Cardiac muscle cell (in vitro differentiated cells and primary cell): ENCODE results near the gene ALPK3. TPM values are rescaled to one million over a fixed set of nuclear protein-coding genes. Genes with fewer than 3 reads are reported as not detected.

ENCODE experiments used
- DNase-seq, 2 donors: peaks; one replicate each; pipeline versions ENCODE4 v3.0.0 to v3.0.0-alpha.2; 2010 to 2017; ENCODE audit warnings: low read depth in 1 of 2, low spot score in 1 of 2
- H3K27ac ChIP-seq: fragments of 200-600 bp; sonication (generic); 2 replicates; pipeline ENCODE4 v1.5.1; 2016
- H3K27me3 ChIP-seq: fragments of 200-600 bp; sonication (generic); 2 replicates; pipeline ENCODE4 v1.6.0; 2016; ENCODE audit warnings: control low read depth
- H3K36me3 ChIP-seq: fragments of 200-600 bp; sonication (generic); 2 replicates; pipeline ENCODE4 v1.5.1; 2016; ENCODE audit warnings: control low read depth
- H3K4me1 ChIP-seq: fragments of 200-600 bp; sonication (generic); 2 replicates; pipeline ENCODE4 v1.8.1; 2017; ENCODE audit warnings: low read depth, mild to moderate bottlenecking, mixed run types
- H3K4me3 ChIP-seq: fragments of 200-600 bp; sonication (generic); 2 replicates; pipeline ENCODE4 v1.5.1; 2016; ENCODE audit warnings: mild to moderate bottlenecking
- H3K9me3 ChIP-seq: fragments of 200-600 bp; sonication (generic); 2 replicates; pipeline ENCODE4 v1.5.1; 2017; ENCODE audit warnings: low read depth, mild to moderate bottlenecking, control low read depth
- polyA plus RNA-seq: library from polyadenylated mRNA; unstranded; fragments of >200 nt; fragmentation: Nextera tagmentation; extraction: Ambion mirVana; gene quantifications from 2 replicates; pipeline ENCODE4 v1.2.1, GENCODE V29; 2016
- total RNA-seq: library from RNA; depleted of rRNA; stranded (reverse); fragments of >200 nt; gene quantifications from 2 replicates; pipeline ENCODE4 v1.2.3, GENCODE V29; 2016
- TF ChIP-seq, protein P1 (sequence below): IDR thresholded peaks from 2 replicates; pipeline ENCODE4 v1.5.1; 2012; ENCODE audit warnings: low read depth, mild to moderate bottlenecking, low read length

The ALPK3 gene
- total and polyA plus RNA-seq, 2 experiments from 2014 or later, result 16.6 to 52.1 TPM

- TF ChIP-seq, protein P1, sequence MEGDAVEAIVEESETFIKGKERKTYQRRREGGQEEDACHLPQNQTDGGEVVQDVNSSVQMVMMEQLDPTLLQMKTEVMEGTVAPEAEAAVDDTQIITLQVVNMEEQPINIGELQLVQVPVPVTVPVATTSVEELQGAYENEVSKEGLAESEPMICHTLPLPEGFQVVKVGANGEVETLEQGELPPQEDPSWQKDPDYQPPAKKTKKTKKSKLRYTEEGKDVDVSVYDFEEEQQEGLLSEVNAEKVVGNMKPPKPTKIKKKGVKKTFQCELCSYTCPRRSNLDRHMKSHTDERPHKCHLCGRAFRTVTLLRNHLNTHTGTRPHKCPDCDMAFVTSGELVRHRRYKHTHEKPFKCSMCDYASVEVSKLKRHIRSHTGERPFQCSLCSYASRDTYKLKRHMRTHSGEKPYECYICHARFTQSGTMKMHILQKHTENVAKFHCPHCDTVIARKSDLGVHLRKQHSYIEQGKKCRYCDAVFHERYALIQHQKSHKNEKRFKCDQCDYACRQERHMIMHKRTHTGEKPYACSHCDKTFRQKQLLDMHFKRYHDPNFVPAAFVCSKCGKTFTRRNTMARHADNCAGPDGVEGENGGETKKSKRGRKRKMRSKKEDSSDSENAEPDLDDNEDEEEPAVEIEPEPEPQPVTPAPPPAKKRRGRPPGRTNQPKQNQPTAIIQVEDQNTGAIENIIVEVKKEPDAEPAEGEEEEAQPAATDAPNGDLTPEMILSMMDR, result no peak
- H3K27ac ChIP-seq, result peak overlapping the region; percentile 58
- H3K4me1 ChIP-seq, result peaks cover 5% of the 10 kb centered on the region
- no peaks in the 10 kb centered on the region for H3K9me3 ChIP-seq
- DNase-seq, result peak; percentile 36 to 37
- peaks cover 34% of the 10 kb centered on the region for H3K36me3 ChIP-seq
- H3K4me3 ChIP-seq, result no peak overlapping the region
- no peaks in the 10 kb centered on the region for H3K27me3 ChIP-seq
These were observed 11.1 kb downstream of the ALPK3 start for GRCh38 chr15:84828086-84828908.

- Histone ChIP-seq H3K27ac (peak overlapping the region; percentile 8), H3K27me3 (no peaks in the 10 kb centered on the region), H3K4me3 (no peak overlapping the region), H3K36me3 (peaks cover 43% of the 10 kb centered on the region), H3K9me3 (no peaks in the 10 kb centered on the region), H3K4me1 (peaks cover 5% of the 10 kb centered on the region)
- no peak for DNase-seq
- TF ChIP-seq, protein P1, result no peak
These were observed 12.3 kb downstream of the ALPK3 start for GRCh38 chr15:84829428-84829827.

DNA sequence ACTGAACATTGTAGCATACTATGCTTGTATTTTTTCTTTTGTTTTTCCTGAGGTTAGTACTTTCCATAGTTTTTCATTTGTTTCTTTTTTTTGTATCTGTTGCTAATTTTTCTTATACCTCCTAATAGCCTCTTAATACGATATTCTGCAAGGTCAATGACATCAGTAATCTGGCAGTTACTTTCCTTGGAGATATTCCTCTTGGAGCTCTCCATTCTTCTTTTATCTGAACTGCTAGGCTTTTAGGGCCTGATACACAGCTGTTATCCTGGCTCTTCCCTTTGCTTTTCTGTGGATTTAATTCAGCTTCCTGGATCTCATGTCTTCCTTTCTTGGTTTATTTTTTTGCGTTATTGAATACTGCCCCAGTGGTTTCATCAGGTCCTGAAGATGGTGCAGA is 12.9 kb downstream of the ALPK3 start:
- Histone ChIP-seq H3K4me3 (no peak overlapping the region), H3K36me3 (peaks cover 43% of the 10 kb centered on the region), H3K27me3 (no peaks in the 10 kb centered on the region), H3K9me3 (no peaks in the 10 kb centered on the region), H3K4me1 (peaks cover 7% of the 10 kb centered on the region), H3K27ac (no peak overlapping the region)
- TF ChIP-seq, protein P1, result no peak
- DNase-seq, result no peak

GRCh38 chr15:84831028-84831427 is 13.9 kb downstream of the ALPK3 start:
- Histone ChIP-seq H3K27ac (no peak overlapping the region), H3K27me3 (no peaks in the 10 kb centered on the region), H3K4me3 (no peak overlapping the region), H3K36me3 (peaks cover 39% of the 10 kb centered on the region), H3K4me1 (peaks cover 17% of the 10 kb centered on the region), H3K9me3 (no peaks in the 10 kb centered on the region)
- TF ChIP-seq, protein P1, result no peak
- DNase-seq, result peak in 1 of 2 donors; percentile 20

DNA sequence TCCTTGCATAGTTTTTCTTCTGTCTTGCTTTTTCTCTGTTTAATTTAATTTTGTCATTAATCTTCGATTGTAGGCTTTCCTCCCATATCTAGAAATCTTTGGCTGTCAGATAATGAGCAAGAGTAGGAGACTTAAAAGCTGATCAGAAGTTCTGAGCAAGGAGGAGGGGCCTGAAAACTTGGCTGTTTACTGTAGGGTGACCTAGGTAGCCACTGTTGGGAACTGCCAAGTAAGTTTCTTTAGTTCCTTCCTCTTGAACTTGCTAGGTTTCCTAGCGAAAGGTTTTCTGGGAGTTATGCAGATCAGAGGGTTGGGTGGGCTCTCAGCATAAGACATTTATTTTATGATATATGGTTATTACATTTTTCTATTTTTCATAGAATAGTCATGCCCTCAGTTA is 14.5 kb downstream of the ALPK3 start:
- TF ChIP-seq, protein P1, result no peak
- H3K36me3 ChIP-seq, result peaks cover 39% of the 10 kb centered on the region

More for the DNA sequence above, 14.5 kb downstream of the ALPK3 start:
- no peaks in the 10 kb centered on the region for H3K9me3 ChIP-seq
- no peak overlapping the region for H3K27ac ChIP-seq
- no peak for DNase-seq
- H3K27me3 ChIP-seq, result no peaks in the 10 kb centered on the region
- H3K4me1 ChIP-seq, result peaks cover 21% of the 10 kb centered on the region
- H3K4me3 ChIP-seq, result no peak overlapping the region
